ENCODE measurements around the gene XAGE5. TPM values are rescaled to one million over a fixed set of nuclear protein-coding genes. Genes with fewer than 3 reads are reported as not detected.
"Not testable (repeated sequence)": the region's sequence is repeated elsewhere in the genome, so short reads cannot be mapped to it uniquely, and the experiment has no call there.

XAGE5 gene
- not detected for polyA plus RNA-seq

GRCh38 chrX:52811065-52811625 lies at the start of gene XAGE5:
XAGE5 (plus strand) TSS chrX:52811287; CDS start chrX:52812567, 1,280 bp downstream.
- H3K4me1 Mint-ChIP-seq: no peaks in the 10 kb centered on the region
- H3K4me3 Mint-ChIP-seq: no peak within 1 kb of the TSS
- H3K36me3 Mint-ChIP-seq: no peaks in the 10 kb centered on the region
- no peak within 1 kb of the TSS for H3K27ac Mint-ChIP-seq
- H3K27me3 Mint-ChIP-seq: peaks cover 4% of the 10 kb centered on the region
- H3K9me3 Mint-ChIP-seq: no peaks in the 10 kb centered on the region

- H3K4me1 Mint-ChIP-seq, H3K9me3 Mint-ChIP-seq, H3K4me3 Mint-ChIP-seq, H3K27ac Mint-ChIP-seq, H3K27me3 Mint-ChIP-seq, H3K36me3 Mint-ChIP-seq: not testable (repeated sequence)
These were observed 45.1 kb upstream of the XAGE5 start for GRCh38 chrX:52765983-52766382.

GRCh38 chrX:52773504-52773903 lies 37.6 kb upstream of the XAGE5 start:
- H3K27me3 Mint-ChIP-seq, H3K4me3 Mint-ChIP-seq, H3K36me3 Mint-ChIP-seq, H3K4me1 Mint-ChIP-seq, H3K27ac Mint-ChIP-seq, H3K9me3 Mint-ChIP-seq: not testable (repeated sequence)

- not testable (repeated sequence) for H3K27me3 Mint-ChIP-seq, H3K4me1 Mint-ChIP-seq, H3K4me3 Mint-ChIP-seq, H3K36me3 Mint-ChIP-seq, H3K27ac Mint-ChIP-seq, H3K9me3 Mint-ChIP-seq
These were observed 13.8 kb upstream of the XAGE5 start, which contains the start of gene SPANXN5 for GRCh38 chrX:52797327-52797726. SPANXN5 (minus strand) TSS chrX:52797427; CDS start chrX:52797348, 79 bp downstream.

- H3K4me1 Mint-ChIP-seq, H3K27ac Mint-ChIP-seq, H3K9me3 Mint-ChIP-seq, H3K4me3 Mint-ChIP-seq, H3K36me3 Mint-ChIP-seq, H3K27me3 Mint-ChIP-seq: not testable (repeated sequence)
These were observed 6.2 kb upstream of the XAGE5 start for GRCh38 chrX:52804876-52805275.

GRCh38 chrX:52819788-52820187 lies 8.7 kb downstream of the XAGE5 start:
- H3K27me3 Mint-ChIP-seq: peaks cover 9% of the 10 kb centered on the region
- peaks cover 0 to 2% (median 0%) of the 10 kb centered on the region in 3 donors for H3K4me1 Mint-ChIP-seq
- no peak overlapping the region for H3K4me3 Mint-ChIP-seq
- H3K36me3 Mint-ChIP-seq: no peaks in the 10 kb centered on the region
- no peak overlapping the region for H3K27ac Mint-ChIP-seq
- H3K9me3 Mint-ChIP-seq: no peaks in the 10 kb centered on the region

GRCh38 chrX:52821079-52821760 lies 10.1 kb downstream of the XAGE5 start:
- H3K4me1 Mint-ChIP-seq: peaks cover 0 to 2% (median 0%) of the 10 kb centered on the region in 3 donors
- no peak overlapping the region for H3K4me3 Mint-ChIP-seq

GRCh38 chrX:52824608-52825007 lies 13.5 kb downstream of the XAGE5 start:
- no peaks in the 10 kb centered on the region for H3K36me3 Mint-ChIP-seq

More at GRCh38 chrX:52821079-52821760, 10.1 kb downstream of the XAGE5 start:
- no peaks in the 10 kb centered on the region for H3K36me3 Mint-ChIP-seq
- no peaks in the 10 kb centered on the region for H3K9me3 Mint-ChIP-seq
- no peak overlapping the region for H3K27ac Mint-ChIP-seq
- H3K27me3 Mint-ChIP-seq: peaks cover 9% of the 10 kb centered on the region

GRCh38 chrX:52830551-52830950 lies 19.5 kb downstream of the XAGE5 start:
- H3K36me3 Mint-ChIP-seq: no peaks in the 10 kb centered on the region
- no peaks in the 10 kb centered on the region for H3K4me1 Mint-ChIP-seq
- no peaks in the 10 kb centered on the region for H3K9me3 Mint-ChIP-seq
- no peak overlapping the region for H3K4me3 Mint-ChIP-seq
- no peak overlapping the region for H3K27ac Mint-ChIP-seq
- peaks cover 2% of the 10 kb centered on the region for H3K27me3 Mint-ChIP-seq

More at GRCh38 chrX:52824608-52825007, 13.5 kb downstream of the XAGE5 start:
- Mint-ChIP-seq H3K27ac (no peak overlapping the region), H3K4me3 (no peak overlapping the region), H3K4me1 (peaks cover 0 to 2% (median 0%) of the 10 kb centered on the region in 3 donors), H3K27me3 (peaks cover 7% of the 10 kb centered on the region), H3K9me3 (no peaks in the 10 kb centered on the region)

GRCh38 chrX:52839137-52839536 lies 28.1 kb downstream of the XAGE5 start:
- H3K36me3 Mint-ChIP-seq: no peaks in the 10 kb centered on the region
- H3K27me3 Mint-ChIP-seq: no peaks in the 10 kb centered on the region
- H3K4me1 Mint-ChIP-seq: no peaks in the 10 kb centered on the region
- H3K4me3 Mint-ChIP-seq: no peak overlapping the region
- no peak overlapping the region for H3K27ac Mint-ChIP-seq
- H3K9me3 Mint-ChIP-seq: no peaks in the 10 kb centered on the region

- not testable (repeated sequence) for H3K27me3 Mint-ChIP-seq, H3K4me1 Mint-ChIP-seq, H3K4me3 Mint-ChIP-seq, H3K27ac Mint-ChIP-seq, H3K36me3 Mint-ChIP-seq, H3K9me3 Mint-ChIP-seq
These were observed 32.5 kb downstream of the XAGE5 start for GRCh38 chrX:52843619-52844018.

GRCh38 chrX:52852110-52852860 lies 41.2 kb downstream of the XAGE5 start:
- Mint-ChIP-seq H3K4me3 (peak overlapping the region in 1 of 4 donors; percentile 37), H3K9me3 (no peaks in the 10 kb centered on the region), H3K27me3 (peaks cover 10% of the 10 kb centered on the region), H3K27ac (no peak overlapping the region), H3K36me3 (no peaks in the 10 kb centered on the region), H3K4me1 (peaks cover 5 to 9% (median 7%) of the 10 kb centered on the region in 3 donors)

- H3K27ac Mint-ChIP-seq, H3K4me3 Mint-ChIP-seq, H3K27me3 Mint-ChIP-seq: not testable (repeated sequence)
These were observed 46.0 kb downstream of the XAGE5 start for GRCh38 chrX:52856991-52857525.

GRCh38 chrX:52865343-52865998 lies 54.4 kb downstream of the XAGE5 start:
- no peaks in the 10 kb centered on the region for H3K4me1 Mint-ChIP-seq
- peaks cover 3% of the 10 kb centered on the region for H3K27me3 Mint-ChIP-seq
- no peak overlapping the region for H3K4me3 Mint-ChIP-seq

More at GRCh38 chrX:52856991-52857525, 46.0 kb downstream of the XAGE5 start:
- H3K4me1 Mint-ChIP-seq, H3K9me3 Mint-ChIP-seq, H3K36me3 Mint-ChIP-seq: not testable (repeated sequence)

More at GRCh38 chrX:52865343-52865998, 54.4 kb downstream of the XAGE5 start:
- peaks cover 0 to 2% (median 0%) of the 10 kb centered on the region in 3 donors for H3K9me3 Mint-ChIP-seq
- H3K27ac Mint-ChIP-seq: no peak overlapping the region
- no peaks in the 10 kb centered on the region for H3K36me3 Mint-ChIP-seq
